Naive B cell (primary cell): ENCODE data around the gene PDZD4. TPM values are rescaled to one million over a fixed set of nuclear protein-coding genes. Genes with fewer than 3 reads are reported as not detected.

Experiments
- ATAC-seq, 2 donors: fragments of 150-1000 bp; cut with Tn5 transposase; 2 replicates each; pipeline ENCODE4 v1.10.0; 2021; ENCODE audit warnings: low read depth in 2 of 2, mild to moderate bottlenecking in 2 of 2, moderate library complexity in 2 of 2
- DNase-seq: peaks from one replicate; pipeline ENCODE4 v3.0.0; 2022
- H3K27ac Mint-ChIP-seq, 6 donors: one replicate each; pipeline ENCODE4 v1.8.0; 2020 to 2022; ENCODE audit warnings: mild to moderate bottlenecking in 6 of 6, mixed read lengths in 6 of 6, moderate library complexity in 5 of 6, inconsistent platforms in 2 of 6
- H3K27me3 Mint-ChIP-seq, 3 donors: one replicate each; pipeline ENCODE4 v1.8.0; 2021 to 2022; ENCODE audit warnings: mixed read lengths in 3 of 3, mild to moderate bottlenecking in 1 of 3
- H3K36me3 Mint-ChIP-seq, 2 donors: one replicate each; pipeline ENCODE4 v1.8.0; 2020 to 2022; ENCODE audit warnings: mixed read lengths in 2 of 2, inconsistent platforms in 1 of 2, mild to moderate bottlenecking in 1 of 2
- H3K4me1 Mint-ChIP-seq, 3 donors: one replicate each; pipeline ENCODE4 v1.8.0; 2020 to 2022; ENCODE audit warnings: mixed read lengths in 3 of 3, inconsistent platforms in 1 of 3, mild to moderate bottlenecking in 1 of 3, moderate library complexity in 1 of 3
- H3K4me3 Mint-ChIP-seq, 8 donors: one replicate each; pipeline ENCODE4 v1.8.0; 2020 to 2022; ENCODE audit warnings: mild to moderate bottlenecking in 8 of 8, mixed read lengths in 8 of 8, moderate library complexity in 8 of 8, inconsistent platforms in 2 of 8
- H3K9me3 Mint-ChIP-seq, 7 donors: one replicate each; pipeline ENCODE4 v1.8.0; 2020 to 2022; ENCODE audit warnings: mixed read lengths in 7 of 7, mild to moderate bottlenecking in 5 of 7, inconsistent platforms in 2 of 7, moderate library complexity in 1 of 7
- polyA plus RNA-seq, 6 donors: library from polyadenylated mRNA; unstranded; fragments of 300-500 nt; fragmentation: Illumina TruSeq; gene quantifications; one replicate each; pipeline ENCODE4 v1.2.3, GENCODE V29; 2021; ENCODE audit warnings: low read depth in 6 of 6

Gene PDZD4
- polyA plus RNA-seq, 6 donors from 2014 or later, result 0.38 TPM; not detected in 5

- Mint-ChIP-seq H3K9me3 (peaks cover 0 to 5% (median 0%) of the 10 kb centered on the region in 7 donors), H3K27me3 (no peaks in the 10 kb centered on the region), H3K36me3 (peaks cover 0 to 7% of the 10 kb centered on the region in 2 donors), H3K27ac (peak within 1 kb of the TSS; percentile 89 to 96 (median 93)), H3K4me1 (peaks cover 20 to 32% (median 21%) of the 10 kb centered on the region in 3 donors), H3K4me3 (peak within 1 kb of the TSS; percentile 84 to 98 (median 92))
- DNase-seq, result peak; percentile 94
- peak; percentile 90 to 91 for ATAC-seq
These were observed 36.1 kb downstream of the PDZD4 start, which contains the start of the genes IDH3G and SSR4 for GRCh38 chrX:153794018-153794896. Gene IDH3G, minus strand, starts transcription at chrX:153794375. Its CDS starts 49 bp downstream, at chrX:153794326. Gene SSR4, plus strand, starts transcription at chrX:153794668. Its CDS starts 20 bp downstream, at chrX:153794688.

GRCh38 chrX:153793291-153793690 lies 37.1 kb downstream of the PDZD4 start:
- peaks cover 0 to 5% of the 10 kb centered on the region in 2 donors for H3K36me3 Mint-ChIP-seq
- peaks cover 0 to 5% (median 0%) of the 10 kb centered on the region in 7 donors for H3K9me3 Mint-ChIP-seq
- no peaks in the 10 kb centered on the region for H3K27me3 Mint-ChIP-seq
- H3K4me3 Mint-ChIP-seq, result peak overlapping the region; percentile 84 to 98 (median 92)
- no peak for ATAC-seq
- H3K4me1 Mint-ChIP-seq, result peaks cover 20 to 32% (median 21%) of the 10 kb centered on the region in 3 donors
- H3K27ac Mint-ChIP-seq, result peak overlapping the region; percentile 18 to 93 (median 90)
- no peak for DNase-seq

GRCh38 chrX:153792368-153792767 lies 38.0 kb downstream of the PDZD4 start:
- Mint-ChIP-seq H3K27ac (no peak overlapping the region), H3K9me3 (peaks cover 0 to 5% (median 0%) of the 10 kb centered on the region in 7 donors), H3K27me3 (no peaks in the 10 kb centered on the region), H3K4me1 (peaks cover 20 to 32% (median 21%) of the 10 kb centered on the region in 3 donors), H3K36me3 (no peaks in the 10 kb centered on the region), H3K4me3 (no peak overlapping the region)
- ATAC-seq (no peak), DNase-seq (no peak)

- H3K36me3 Mint-ChIP-seq, result no peaks in the 10 kb centered on the region
These were observed 39.1 kb downstream of the PDZD4 start for GRCh38 chrX:153791104-153791852.

GRCh38 chrX:153789654-153790053 lies 40.7 kb downstream of the PDZD4 start:
- Mint-ChIP-seq H3K4me3 (no peak overlapping the region), H3K36me3 (no peaks in the 10 kb centered on the region), H3K27ac (no peak overlapping the region), H3K9me3 (peaks cover 0 to 1% (median 0%) of the 10 kb centered on the region in 7 donors), H3K27me3 (no peaks in the 10 kb centered on the region), H3K4me1 (peaks cover 10 to 16% (median 14%) of the 10 kb centered on the region in 3 donors)
- ATAC-seq (no peak), DNase-seq (no peak)

More at GRCh38 chrX:153791104-153791852, 39.1 kb downstream of the PDZD4 start:
- Mint-ChIP-seq H3K4me3 (peak overlapping the region in 1 of 8 donors; percentile 6), H3K4me1 (peaks cover 20 to 24% (median 22%) of the 10 kb centered on the region in 3 donors), H3K27ac (no peak overlapping the region), H3K9me3 (peaks cover 0 to 5% (median 0%) of the 10 kb centered on the region in 7 donors), H3K27me3 (no peaks in the 10 kb centered on the region)
- DNase-seq (no peak), ATAC-seq (no peak)

GRCh38 chrX:153786669-153787068 lies 43.7 kb downstream of the PDZD4 start:
- Mint-ChIP-seq H3K4me3 (no peak overlapping the region), H3K4me1 (peaks cover 0 to 8% (median 7%) of the 10 kb centered on the region in 3 donors), H3K9me3 (no peaks in the 10 kb centered on the region), H3K27ac (peak overlapping the region in 1 of 6 donors; percentile 70), H3K27me3 (no peaks in the 10 kb centered on the region), H3K36me3 (no peaks in the 10 kb centered on the region)
- no peak for ATAC-seq
- no peak for DNase-seq

- peaks cover 8 to 14% (median 10%) of the 10 kb centered on the region in 3 donors for H3K4me1 Mint-ChIP-seq
- DNase-seq (no peak), ATAC-seq (no peak)
- no peak overlapping the region for H3K27ac Mint-ChIP-seq
- H3K36me3 Mint-ChIP-seq, result no peaks in the 10 kb centered on the region
- no peaks in the 10 kb centered on the region for H3K9me3 Mint-ChIP-seq
- H3K27me3 Mint-ChIP-seq, result peaks cover 7 to 11% (median 10%) of the 10 kb centered on the region in 3 donors
- H3K4me3 Mint-ChIP-seq, result no peak overlapping the region
These were observed 45.9 kb downstream of the PDZD4 start for GRCh38 chrX:153784325-153784967.

- Mint-ChIP-seq H3K36me3 (no peaks in the 10 kb centered on the region), H3K4me3 (no peak overlapping the region), H3K9me3 (no peaks in the 10 kb centered on the region), H3K4me1 (peaks cover 6 to 14% (median 10%) of the 10 kb centered on the region in 3 donors), H3K27ac (no peak overlapping the region), H3K27me3 (peaks cover 7 to 12% (median 10%) of the 10 kb centered on the region in 3 donors)
- no peak for DNase-seq
- no peak for ATAC-seq
These were observed 46.8 kb downstream of the PDZD4 start for GRCh38 chrX:153783378-153784013.

GRCh38 chrX:153782871-153783270 lies 47.5 kb downstream of the PDZD4 start:
- Mint-ChIP-seq H3K4me1 (peaks cover 6 to 14% (median 10%) of the 10 kb centered on the region in 3 donors), H3K27ac (no peak overlapping the region), H3K36me3 (no peaks in the 10 kb centered on the region), H3K27me3 (peaks cover 7 to 15% (median 12%) of the 10 kb centered on the region in 3 donors), H3K4me3 (no peak overlapping the region), H3K9me3 (no peaks in the 10 kb centered on the region)
- ATAC-seq (no peak), DNase-seq (no peak)

GRCh38 chrX:153782313-153782712 lies 48.0 kb downstream of the PDZD4 start:
- DNase-seq (no peak), ATAC-seq (no peak)
- Mint-ChIP-seq H3K4me3 (no peak overlapping the region), H3K9me3 (no peaks in the 10 kb centered on the region), H3K27ac (no peak overlapping the region), H3K4me1 (peaks cover 6 to 14% (median 10%) of the 10 kb centered on the region in 3 donors), H3K27me3 (peaks cover 7 to 15% (median 12%) of the 10 kb centered on the region in 3 donors), H3K36me3 (no peaks in the 10 kb centered on the region)

GRCh38 chrX:153781428-153782047 lies 48.8 kb downstream of the PDZD4 start:
- Mint-ChIP-seq H3K4me3 (no peak overlapping the region), H3K9me3 (no peaks in the 10 kb centered on the region), H3K36me3 (no peaks in the 10 kb centered on the region), H3K27me3 (peaks cover 7 to 15% (median 12%) of the 10 kb centered on the region in 3 donors), H3K27ac (no peak overlapping the region), H3K4me1 (peaks cover 6 to 10% (median 10%) of the 10 kb centered on the region in 3 donors)
- no peak for DNase-seq
- no peak for ATAC-seq
